GM21528 (cell line): ENCODE measurements around the gene S100A9.
"Not testable (repeated sequence)": the region's sequence is repeated elsewhere in the genome, so short reads cannot be mapped to it uniquely, and the experiment has no call there.

Source experiments
- ATAC-seq: cut with Tn5 transposase; IDR thresholded peaks from one replicate; pipeline ENCODE4 v1.9.1; 2021; ENCODE audit warnings: mild to moderate bottlenecking, moderate library complexity; ENCODE audit not compliant: unreplicated experiment, low FRiP score

Gene S100A9

DNA sequence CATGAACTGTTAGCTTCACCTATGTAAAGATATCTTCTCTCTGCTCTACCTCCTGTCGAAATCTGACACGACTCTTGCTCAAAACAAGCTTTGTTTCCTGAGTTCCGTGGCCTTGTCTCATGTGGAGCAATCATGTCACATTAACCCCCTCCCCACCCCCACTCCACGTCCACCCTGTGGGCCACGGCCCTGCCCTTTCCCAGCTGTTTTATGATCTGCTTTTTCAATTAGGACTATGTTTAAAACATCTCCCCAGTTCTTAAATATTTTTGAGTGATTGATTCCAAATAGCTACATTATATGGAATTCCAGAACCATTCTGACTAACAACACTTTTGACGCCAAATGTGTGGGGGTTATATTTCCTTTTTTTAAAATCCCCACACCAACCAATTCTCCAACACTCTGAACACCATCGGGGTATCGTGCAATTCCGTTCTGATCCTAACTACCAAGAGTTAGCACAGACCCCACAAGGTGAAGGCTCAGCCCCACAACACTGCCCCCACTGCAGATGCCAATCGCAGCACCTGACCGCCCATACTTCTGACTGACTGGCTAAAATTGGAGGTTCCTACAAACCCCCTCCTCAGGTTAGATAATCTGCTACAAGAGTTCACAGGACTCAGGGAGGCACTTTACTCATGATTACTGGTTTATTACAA lies 45.9 kb downstream of the S100A9 start:
- no peak for ATAC-seq

DNA sequence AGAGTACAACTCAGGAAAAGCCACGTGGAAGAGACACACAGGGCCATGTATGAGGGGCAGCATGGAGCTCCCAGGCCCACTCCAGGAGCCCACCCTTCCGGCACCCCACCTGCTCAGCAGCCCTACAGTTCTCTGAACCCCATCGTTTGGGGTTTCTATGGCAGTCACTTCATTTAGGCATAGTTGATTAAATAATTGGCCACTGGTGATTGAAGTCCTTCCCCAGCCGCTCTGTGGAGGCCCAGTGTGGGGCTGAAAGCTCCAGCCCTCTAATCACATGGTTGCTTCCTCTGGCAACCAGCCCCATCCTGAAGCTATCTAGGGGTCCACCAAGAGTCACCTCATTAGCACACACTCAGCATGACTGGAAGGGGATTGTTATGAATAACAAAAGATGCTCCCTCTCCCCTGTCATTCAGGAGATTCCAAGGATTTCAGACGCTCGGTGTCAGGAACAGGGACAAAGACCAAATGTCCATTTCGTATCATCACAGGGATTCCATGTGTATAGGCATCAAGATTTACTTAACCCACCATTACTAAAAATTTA lies 46.5 kb downstream of the S100A9 start:
- no peak for ATAC-seq

- no peak for ATAC-seq
Measured at GRCh38 chr1:153404768-153405167, 47.1 kb downstream of the S100A9 start.

GRCh38 chr1:153405825-153406599 lies 48.4 kb downstream of the S100A9 start:
- not testable (repeated sequence) for ATAC-seq

GRCh38 chr1:153407274-153407673 lies 49.6 kb downstream of the S100A9 start:
- not testable (repeated sequence) for ATAC-seq
